Panc1 (cell line): ENCODE results near the gene SETD1A. TPM values are rescaled to one million over a fixed set of nuclear protein-coding genes. Genes with fewer than 3 reads are reported as not detected.
A peak's percentile ranks its signal among the peaks of the same experiment; 100 is the strongest.

Experiments used
- ATAC-seq: fragments of 200-7000 bp; cut with Tn5 transposase; 2 replicates; pipeline ENCODE4 v1.9.1; 2020; ENCODE audit warnings: mild to moderate bottlenecking, moderate library complexity
- BruUV-seq: library from RNA; stranded (reverse); fragments of 400-500 nt; replicated peaks from 2 replicates; lab custom pipeline; 2021; lab: Mats Ljungman, UMichigan
- CTCF ChIA-PET: fragments of 300-600 bp; sonication (Branson Sonifier 250); formaldehyde crosslinking; loops from one replicate; lab custom pipeline; 2022; ENCODE audit warnings: antibody characterized with exemption; lab: Charles Lee
- POLR2A ChIA-PET: fragments of 300-600 bp; sonication (Branson Sonifier 250); formaldehyde crosslinking; loops from one replicate; lab custom pipeline; 2022; ENCODE audit warnings: antibody characterized with exemption; lab: Charles Lee
- DNase-seq: peaks from one replicate; pipeline ENCODE4 v3.0.0-alpha.2; 2010; ENCODE audit warnings: low read depth, low spot score
- H3K27ac ChIP-seq: 2 replicates; pipeline ENCODE4 v1.5.1; 2011; ENCODE audit warnings: mild to moderate bottlenecking, low read length, inconsistent platforms
- H3K27me3 ChIP-seq: fragments of 200-500 bp; sonication (Bioruptor generic); 2 replicates; pipeline ENCODE4 v1.6.0; 2014; ENCODE audit warnings: low read length, inconsistent platforms; ENCODE audit not compliant: control insufficient read depth, insufficient read depth
- H3K36me3 ChIP-seq: fragments of 200-500 bp; sonication (Bioruptor generic); 2 replicates; pipeline ENCODE4 v1.5.1; 2014; ENCODE audit warnings: inconsistent platforms, mild to moderate bottlenecking, low read length, moderate library complexity; ENCODE audit not compliant: control insufficient read depth, insufficient read depth
- H3K4me1 ChIP-seq: 2 replicates; pipeline ENCODE4 v1.5.1; 2011; ENCODE audit warnings: inconsistent platforms, mild to moderate bottlenecking, low read length, moderate library complexity; ENCODE audit not compliant: control insufficient read depth, insufficient read depth
- H3K4me3 ChIP-seq, 2 experiments: 2 replicates each; pipeline ENCODE4 v1.5.1; 2011 to 2012; ENCODE audit warnings: low read depth in 2 of 2, low read length in 2 of 2, mild to moderate bottlenecking in 2 of 2, inconsistent platforms in 1 of 2, moderate library complexity in 1 of 2
- H3K9me3 ChIP-seq: fragments of 200-500 bp; sonication (Bioruptor generic); 2 replicates; pipeline ENCODE4 v1.5.1; 2014; ENCODE audit warnings: low read depth, mild to moderate bottlenecking, inconsistent platforms, low read length, moderate library complexity; ENCODE audit not compliant: control insufficient read depth, insufficient read depth
- CTCF ChIP-seq: fragments of 450-650 bp; IDR thresholded peaks from 2 replicates; pipeline ENCODE4 v1.5.1; 2017; ENCODE audit warnings: mild to moderate bottlenecking
- POLR2AphosphoS5 ChIP-seq: IDR thresholded peaks from 2 replicates; pipeline ENCODE4 v1.6.1; 2012; ENCODE audit warnings: mild to moderate bottlenecking, low read depth, low read length, moderate library complexity
- REST ChIP-seq, 2 experiments: IDR thresholded peaks; 2 replicates each; pipeline ENCODE4 v1.6.1; 2011 to 2012; ENCODE audit warnings: low read depth in 2 of 2, control low read depth in 1 of 2, low read length in 1 of 2, mild to moderate bottlenecking in 1 of 2, moderate library complexity in 1 of 2; ENCODE audit not compliant: insufficient read depth in 1 of 2
- SIN3A ChIP-seq: IDR thresholded peaks from 2 replicates; pipeline ENCODE4 v1.6.1; 2012; ENCODE audit warnings: low read depth, mild to moderate bottlenecking, low read length, moderate library complexity, borderline replicate concordance; ENCODE audit not compliant: insufficient read depth
- TCF7L2 ChIP-seq: IDR thresholded peaks from 2 replicates; pipeline ENCODE4 v1.6.1; 2011; ENCODE audit warnings: mild to moderate bottlenecking, low read depth, low read length, inconsistent platforms
- in situ Hi-C: cut with HindIII; loops from 2 replicates; pipeline ENCODE4 v1.10.0; 2016; ENCODE audit warnings: low sequenced_read_pairs, low pct_unique_long_range_greater_than_20kb
- intact Hi-C: fragments of 100-400 bp; cut with micrococcal nuclease; formaldehyde crosslinking; loops from one replicate; pipeline ENCODE4 v1.10.0; 2022; ENCODE audit not compliant: unreplicated experiment
- total RNA-seq: library from RNA; stranded (reverse); gene quantifications from one replicate; pipeline ENCODE4 v1.2.1, GENCODE V29; 2021; ENCODE audit not compliant: unreplicated experiment

The SETD1A gene
- total RNA-seq, 1 experiment from 2014 or later = 38.7 TPM

GRCh38 chr16:30953511-30954124 is 3.9 kb upstream of the SETD1A start:
- intact Hi-C loops (loop anchor here (5.0 kb wide), 1 partner anchor 144 kb away; no protein-coding TSS in a partner anchor), in situ Hi-C loops (no loop called here)
- Histone ChIP-seq H3K9me3 (no peaks in the 10 kb centered on the region), H3K36me3 (no peaks in the 10 kb centered on the region; the same call in 1 of the 2 replicates), H3K4me1 (peaks cover 41% of the 10 kb centered on the region), H3K27me3 (no peaks in the 10 kb centered on the region), H3K4me3 (no peak overlapping the region), H3K27ac (no peak overlapping the region)
- peak; percentile 91 for TF ChIP-seq CTCF
- no peak for TF ChIP-seq SIN3A
- peak; percentile 59; the same call in 1 of the 2 replicates for TF ChIP-seq POLR2AphosphoS5
- ChIA-PET POLR2A (interaction anchor here (0.7 kb wide), 1 partner anchor 194 kb away, joined by 6 read pairs; no protein-coding TSS in a partner anchor), CTCF (interaction anchor here (0.6 to 1.7 kb wide), 4 partner anchors 10 to 313 kb away, joined by 3 to 7 read pairs (median 4); no protein-coding TSS in a partner anchor)
- no TSS peak for BruUV-seq
- ATAC-seq = peak; percentile 30
- DNase-seq = no peak

- H3K27me3 ChIP-seq = no peaks in the 10 kb centered on the region
- H3K4me1 ChIP-seq = peaks cover 46% of the 10 kb centered on the region
- H3K9me3 ChIP-seq = no peaks in the 10 kb centered on the region
- POLR2A ChIA-PET = no interaction called here
- ATAC-seq (no peak), DNase-seq (no peak)
- H3K36me3 ChIP-seq = peaks cover 4% of the 10 kb centered on the region
- no peak for TF ChIP-seq CTCF
- TF ChIP-seq TCF7L2 = no peak
- no peak for TF ChIP-seq POLR2AphosphoS5
- TF ChIP-seq SIN3A = no peak
- TF ChIP-seq REST (IDR thresholded peaks at IDR 0.05; ENCODE audit: insufficient read depth in 1 of 2, low read depth in 2 of 2, low read length in 1 of 2) = no peak
- intact Hi-C loops = loop anchor here (5.0 kb wide), 1 partner anchor 142 kb away; no protein-coding TSS in a partner anchor
- in situ Hi-C loops = no loop called here
- H3K27ac ChIP-seq = no peak overlapping the region
- H3K4me3 ChIP-seq = no peak overlapping the region
- CTCF ChIA-PET = interaction anchor here (1.7 kb wide), 1 partner anchor 28 kb away, joined by 4 read pairs; no protein-coding TSS in a partner anchor
- BruUV-seq = no TSS peak
These were observed 2.6 kb upstream of the SETD1A start for GRCh38 chr16:30954993-30955392.
